Measurements from ENCODE around the gene SDR42E1. TPM values are rescaled to one million over a fixed set of nuclear protein-coding genes. Genes with fewer than 3 reads are reported as not detected.

SDR42E1 gene
- total and polyA plus RNA-seq, 2 donors from 2014 or later, result 2.5 to 15.0 TPM

DNA sequence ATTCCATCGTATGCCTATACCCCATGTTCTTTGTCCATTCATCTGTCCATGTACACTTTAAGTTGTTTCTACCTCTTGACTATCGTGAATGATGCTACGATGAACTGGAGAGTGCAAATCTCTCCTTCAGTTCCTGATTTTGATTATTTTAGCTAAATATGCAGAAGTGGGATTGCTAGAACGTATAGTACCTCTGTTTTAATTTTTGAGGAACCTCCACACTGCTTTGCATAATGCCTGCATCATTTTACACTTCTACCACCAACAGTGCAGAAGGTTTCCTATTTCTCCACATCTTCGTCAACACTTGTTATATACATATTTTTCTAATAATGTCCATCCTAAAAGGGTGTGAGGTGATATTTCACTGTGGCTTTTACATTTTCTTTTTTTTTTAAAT is 43.9 kb downstream of the SDR42E1 start:
- Histone ChIP-seq H3K36me3 (ENCODE audit: control insufficient read depth in 2 of 3, insufficient read depth in 3 of 3, low read length in 3 of 3) (no peaks in the 10 kb centered on the region), H3K27me3 (ENCODE audit: control insufficient read depth, insufficient read depth, low read length) (no peaks in the 10 kb centered on the region), H3K4me1 (ENCODE audit: control insufficient read depth in 2 of 3, insufficient read depth in 2 of 3, low read depth in 1 of 3, low read length in 3 of 3) (no peaks in the 10 kb centered on the region), H3K9ac (ENCODE audit: low read length in 3 of 3) (no peak overlapping the region), H3K4me3 (ENCODE audit: low read length in 3 of 3) (no peak overlapping the region), H3K9me3 (ENCODE audit: control insufficient read depth in 2 of 3, insufficient read depth in 1 of 3, low read length in 3 of 3) (peaks cover 0 to 5% (median 0%) of the 10 kb centered on the region in 3 donors), H3K27ac (ENCODE audit: low read depth in 2 of 2, low read length in 2 of 2) (no peak overlapping the region)
- FAIRE-seq (no peak), DNase-seq (no peak)
- intact Hi-C loops (cut with DNase I), result no loop called here
- TF ChIP-seq, protein P1, sequence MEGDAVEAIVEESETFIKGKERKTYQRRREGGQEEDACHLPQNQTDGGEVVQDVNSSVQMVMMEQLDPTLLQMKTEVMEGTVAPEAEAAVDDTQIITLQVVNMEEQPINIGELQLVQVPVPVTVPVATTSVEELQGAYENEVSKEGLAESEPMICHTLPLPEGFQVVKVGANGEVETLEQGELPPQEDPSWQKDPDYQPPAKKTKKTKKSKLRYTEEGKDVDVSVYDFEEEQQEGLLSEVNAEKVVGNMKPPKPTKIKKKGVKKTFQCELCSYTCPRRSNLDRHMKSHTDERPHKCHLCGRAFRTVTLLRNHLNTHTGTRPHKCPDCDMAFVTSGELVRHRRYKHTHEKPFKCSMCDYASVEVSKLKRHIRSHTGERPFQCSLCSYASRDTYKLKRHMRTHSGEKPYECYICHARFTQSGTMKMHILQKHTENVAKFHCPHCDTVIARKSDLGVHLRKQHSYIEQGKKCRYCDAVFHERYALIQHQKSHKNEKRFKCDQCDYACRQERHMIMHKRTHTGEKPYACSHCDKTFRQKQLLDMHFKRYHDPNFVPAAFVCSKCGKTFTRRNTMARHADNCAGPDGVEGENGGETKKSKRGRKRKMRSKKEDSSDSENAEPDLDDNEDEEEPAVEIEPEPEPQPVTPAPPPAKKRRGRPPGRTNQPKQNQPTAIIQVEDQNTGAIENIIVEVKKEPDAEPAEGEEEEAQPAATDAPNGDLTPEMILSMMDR (IDR thresholded peaks at IDR 0.05; ENCODE audit: borderline replicate concordance, extremely low read depth, insufficient read depth), result no peak

- Histone ChIP-seq H3K4me3 (ENCODE audit: low read length in 3 of 3) (no peak overlapping the region), H3K27ac (ENCODE audit: low read depth in 2 of 2, low read length in 2 of 2) (no peak overlapping the region), H3K4me1 (ENCODE audit: control insufficient read depth in 2 of 3, insufficient read depth in 2 of 3, low read depth in 1 of 3, low read length in 3 of 3) (no peaks in the 10 kb centered on the region), H3K36me3 (ENCODE audit: control insufficient read depth in 2 of 3, insufficient read depth in 3 of 3, low read length in 3 of 3) (no peaks in the 10 kb centered on the region), H3K9ac (ENCODE audit: low read length in 3 of 3) (no peak overlapping the region), H3K27me3 (ENCODE audit: control insufficient read depth, insufficient read depth, low read length) (no peaks in the 10 kb centered on the region), H3K9me3 (ENCODE audit: control insufficient read depth in 2 of 3, insufficient read depth in 1 of 3, low read length in 3 of 3) (no peaks in the 10 kb centered on the region)
- FAIRE-seq, result no peak
- intact Hi-C loops (cut with DNase I), result no loop called here
- DNase-seq, result no peak
- TF ChIP-seq, protein P1 (IDR thresholded peaks at IDR 0.05; ENCODE audit: borderline replicate concordance, extremely low read depth, insufficient read depth), result no peak
Measured at GRCh38 chr16:81964808-81965207, 46.5 kb downstream of the SDR42E1 start.

- H3K4me3 ChIP-seq (ENCODE audit: low read length in 3 of 3), result no peak overlapping the region
- no peak overlapping the region for H3K9ac ChIP-seq (ENCODE audit: low read length in 3 of 3)
- intact Hi-C loops (cut with DNase I), result no loop called here
- no peak overlapping the region for H3K27ac ChIP-seq (ENCODE audit: low read depth in 2 of 2, low read length in 2 of 2)
- no peaks in the 10 kb centered on the region for H3K27me3 ChIP-seq (ENCODE audit: control insufficient read depth, insufficient read depth, low read length)
- FAIRE-seq, result no peak
- DNase-seq, result no peak
- H3K36me3 ChIP-seq (ENCODE audit: control insufficient read depth in 2 of 3, insufficient read depth in 3 of 3, low read length in 3 of 3), result peaks cover 0 to 12% (median 11%) of the 10 kb centered on the region in 3 donors
- peaks cover 0 to 4% (median 0%) of the 10 kb centered on the region in 3 donors for H3K9me3 ChIP-seq (ENCODE audit: control insufficient read depth in 2 of 3, insufficient read depth in 1 of 3, low read length in 3 of 3)
- TF ChIP-seq, protein P1 (IDR thresholded peaks at IDR 0.05; ENCODE audit: borderline replicate concordance, extremely low read depth, insufficient read depth), result no peak
- no peaks in the 10 kb centered on the region for H3K4me1 ChIP-seq (ENCODE audit: control insufficient read depth in 2 of 3, insufficient read depth in 2 of 3, low read depth in 1 of 3, low read length in 3 of 3)
Measured at GRCh38 chr16:81956213-81956948, 54.9 kb downstream of the SDR42E1 start.

Data from kidney (tissue), 14 donors.